Measurements from ENCODE around the gene KDM1B. TPM values are rescaled to one million over a fixed set of nuclear protein-coding genes. Genes with fewer than 3 reads are reported as not detected.

Gene KDM1B
- total and polyA plus RNA-seq, 7 donors = 7.7 to 33.4 (median 21.7) TPM

GRCh38 chr6:18245079-18245478 lies 89.9 kb downstream of the KDM1B start:
- no peaks in the 10 kb centered on the region for H3K9me3 ChIP-seq
- DNase-seq = no peak
- WGBS, 3 donors = 94 to 97% (median 97%) methylated on average over 1 of the region's 1 CpG
- H3K4me3 ChIP-seq = no peak overlapping the region
- H3K36me3 ChIP-seq (ENCODE audit: insufficient read depth in 1 of 2, low read depth in 1 of 2) = peaks cover 0 to 83% of the 10 kb centered on the region in 2 donors
- no peak overlapping the region for H3K27ac ChIP-seq
- no peaks in the 10 kb centered on the region for H3K27me3 ChIP-seq (ENCODE audit: insufficient read depth in 3 of 3, low read length in 2 of 3)
- no peak for ATAC-seq
- TF ChIP-seq CTCF (IDR thresholded peaks at IDR 0.05) = no peak
- intact Hi-C loops (cut with DNase I) = no loop called here
- H3K4me1 ChIP-seq = no peaks in the 10 kb centered on the region

- ATAC-seq (no peak), DNase-seq (no peak)
- Histone ChIP-seq H3K4me3 (no peak overlapping the region), H3K27ac (no peak overlapping the region), H3K36me3 (ENCODE audit: insufficient read depth in 1 of 2, low read depth in 1 of 2) (peaks cover 0 to 82% of the 10 kb centered on the region in 2 donors), H3K9me3 (no peaks in the 10 kb centered on the region), H3K4me1 (no peaks in the 10 kb centered on the region), H3K27me3 (ENCODE audit: insufficient read depth in 3 of 3, low read length in 2 of 3) (no peaks in the 10 kb centered on the region)
- WGBS, 3 donors = 67 to 77% (median 72%) methylated on average over 7 of the region's 7 CpGs
- intact Hi-C loops (cut with DNase I) = no loop called here
- TF ChIP-seq CTCF (IDR thresholded peaks at IDR 0.05) = no peak
These were observed 90.4 kb downstream of the KDM1B start for GRCh38 chr6:18245642-18246041.

GRCh38 chr6:18246205-18246604 lies 91.0 kb downstream of the KDM1B start:
- Histone ChIP-seq H3K27me3 (ENCODE audit: insufficient read depth in 3 of 3, low read length in 2 of 3) (no peaks in the 10 kb centered on the region), H3K27ac (no peak overlapping the region), H3K4me1 (no peaks in the 10 kb centered on the region), H3K9me3 (no peaks in the 10 kb centered on the region), H3K36me3 (ENCODE audit: insufficient read depth in 1 of 2, low read depth in 1 of 2) (peaks cover 0 to 83% of the 10 kb centered on the region in 2 donors), H3K4me3 (no peak overlapping the region)
- ATAC-seq = no peak
- no peak for DNase-seq
- no peak for TF ChIP-seq CTCF (IDR thresholded peaks at IDR 0.05)
- intact Hi-C loops (cut with DNase I) = no loop called here

GRCh38 chr6:18247002-18247401 lies 91.8 kb downstream of the KDM1B start:
- no peak for ATAC-seq
- no peak for DNase-seq
- Histone ChIP-seq H3K36me3 (ENCODE audit: insufficient read depth in 1 of 2, low read depth in 1 of 2) (peaks cover 0 to 91% of the 10 kb centered on the region in 2 donors), H3K9me3 (no peaks in the 10 kb centered on the region), H3K4me1 (no peaks in the 10 kb centered on the region), H3K27me3 (ENCODE audit: insufficient read depth in 3 of 3, low read length in 2 of 3) (no peaks in the 10 kb centered on the region), H3K27ac (no peak overlapping the region), H3K4me3 (no peak overlapping the region)
- TF ChIP-seq CTCF (IDR thresholded peaks at IDR 0.05) = no peak
- intact Hi-C loops (cut with DNase I) = no loop called here

- ATAC-seq = no peak
These were observed 93.5 kb downstream of the KDM1B start for GRCh38 chr6:18248698-18249097.

More at GRCh38 chr6:18248698-18249097, 93.5 kb downstream of the KDM1B start:
- intact Hi-C loops (cut with DNase I) = no loop called here
- no peaks in the 10 kb centered on the region for H3K27me3 ChIP-seq (ENCODE audit: insufficient read depth in 3 of 3, low read length in 2 of 3)
- DNase-seq = no peak
- WGBS, 3 donors = 87 to 95% (median 89%) methylated on average over 2 of the region's 2 CpGs
- no peaks in the 10 kb centered on the region for H3K4me1 ChIP-seq
- peaks cover 0 to 91% of the 10 kb centered on the region in 2 donors for H3K36me3 ChIP-seq (ENCODE audit: insufficient read depth in 1 of 2, low read depth in 1 of 2)
- no peak overlapping the region for H3K27ac ChIP-seq
- no peaks in the 10 kb centered on the region for H3K9me3 ChIP-seq
- TF ChIP-seq CTCF (IDR thresholded peaks at IDR 0.05) = no peak
- H3K4me3 ChIP-seq = no peak overlapping the region
